HG03175 (cell line): ENCODE results near the gene RPS6KC1.
"Not testable (repeated sequence)": the region's sequence is repeated elsewhere in the genome, so short reads cannot be mapped to it uniquely, and the experiment has no call there.

Source experiments
- ATAC-seq: cut with Tn5 transposase; IDR thresholded peaks from one replicate; pipeline ENCODE4 v1.9.1; 2021; ENCODE audit warnings: mild to moderate bottlenecking, moderate library complexity; ENCODE audit not compliant: unreplicated experiment

The RPS6KC1 gene

GRCh38 chr1:213200630-213201029 is 149.6 kb downstream of the RPS6KC1 start:
- no peak for ATAC-seq

- ATAC-seq = no peak
Measured at GRCh38 chr1:213201380-213202155, 150.5 kb downstream of the RPS6KC1 start.

DNA sequence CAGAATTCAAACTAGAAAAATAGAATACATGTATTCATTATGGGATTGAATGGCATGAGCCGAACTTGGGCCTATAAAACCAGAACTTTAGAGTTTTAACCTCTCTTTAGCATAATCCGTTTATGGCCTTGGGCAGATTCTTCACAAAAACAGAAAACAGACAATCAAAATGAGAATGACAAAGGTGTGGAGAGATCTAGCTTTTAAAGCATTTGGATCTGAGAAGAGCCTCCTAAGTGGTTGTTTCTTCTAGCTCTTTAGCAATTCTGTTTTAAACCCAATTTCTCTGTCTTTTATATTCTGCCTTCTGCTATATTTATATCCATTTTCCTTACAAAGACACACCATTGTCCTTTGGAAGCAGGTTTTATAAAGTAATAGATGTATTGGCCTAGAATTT is 160.2 kb downstream of the RPS6KC1 start:
- ATAC-seq = no peak

DNA sequence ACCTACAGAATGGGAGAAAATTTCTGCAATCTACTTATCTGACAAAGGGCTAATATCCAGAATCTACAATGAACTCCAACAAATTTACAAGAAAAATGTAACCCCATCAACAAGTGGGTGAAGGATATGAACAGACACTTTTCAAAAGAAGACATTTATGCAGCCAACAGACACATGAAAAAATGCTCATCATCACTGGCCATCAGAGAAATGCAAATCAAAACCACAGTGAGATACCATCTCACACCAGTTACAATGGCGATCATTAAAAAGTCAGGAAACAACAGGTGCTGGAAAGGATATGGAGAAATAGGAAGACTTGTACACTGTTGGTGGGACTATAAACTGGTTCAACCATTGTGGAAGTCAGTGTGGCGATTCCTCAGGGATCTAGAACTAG is 168.0 kb downstream of the RPS6KC1 start:
- ATAC-seq = not testable (repeated sequence)

DNA sequence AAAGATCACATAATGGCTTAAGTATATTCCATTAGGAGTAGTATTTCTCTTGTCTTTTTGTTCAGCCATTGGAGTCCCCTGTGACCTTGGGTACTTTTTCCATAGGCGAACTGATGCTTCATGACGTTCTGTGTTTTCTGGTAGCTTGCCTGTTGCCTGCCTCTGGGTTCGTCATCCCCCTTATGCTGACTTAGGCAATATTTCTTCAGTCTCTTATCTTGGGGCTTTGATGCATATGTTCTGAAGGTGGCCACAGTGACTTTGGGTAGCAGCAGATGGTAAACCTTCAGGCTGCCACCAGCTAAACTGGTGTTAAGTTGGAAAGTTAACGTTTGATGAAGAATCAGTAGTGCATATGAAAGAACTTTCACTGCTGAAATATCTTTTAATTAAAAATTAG is 170.2 kb downstream of the RPS6KC1 start:
- no peak for ATAC-seq

GRCh38 chr1:213227458-213227857 is 176.4 kb downstream of the RPS6KC1 start:
- ATAC-seq = no peak

GRCh38 chr1:213231795-213232231 is 180.8 kb downstream of the RPS6KC1 start:
- no peak for ATAC-seq

- ATAC-seq = no peak
Measured at GRCh38 chr1:213242883-213243282, 191.8 kb downstream of the RPS6KC1 start.

DNA sequence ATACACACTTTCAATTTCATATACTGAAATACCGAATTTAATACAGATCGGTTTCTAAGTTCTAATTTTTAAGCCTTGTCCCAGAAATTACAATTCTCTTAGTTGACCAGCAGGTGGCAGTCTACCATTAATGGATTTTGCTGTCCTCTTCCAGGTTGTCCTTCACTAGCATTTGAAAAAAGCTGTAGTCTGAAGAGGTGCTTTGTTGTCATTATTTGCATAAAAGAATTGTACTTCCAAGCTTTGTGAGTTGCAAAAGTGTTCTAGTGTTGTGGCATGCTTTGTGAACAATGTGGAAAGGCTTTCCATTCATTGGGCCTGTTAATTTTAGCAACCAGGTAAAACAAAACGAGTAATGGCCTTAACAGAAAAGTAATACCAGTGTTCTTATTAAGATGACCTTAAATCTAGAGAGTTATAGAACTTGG is 193.6 kb downstream of the RPS6KC1 start:
- ATAC-seq = peak; percentile 70

DNA sequence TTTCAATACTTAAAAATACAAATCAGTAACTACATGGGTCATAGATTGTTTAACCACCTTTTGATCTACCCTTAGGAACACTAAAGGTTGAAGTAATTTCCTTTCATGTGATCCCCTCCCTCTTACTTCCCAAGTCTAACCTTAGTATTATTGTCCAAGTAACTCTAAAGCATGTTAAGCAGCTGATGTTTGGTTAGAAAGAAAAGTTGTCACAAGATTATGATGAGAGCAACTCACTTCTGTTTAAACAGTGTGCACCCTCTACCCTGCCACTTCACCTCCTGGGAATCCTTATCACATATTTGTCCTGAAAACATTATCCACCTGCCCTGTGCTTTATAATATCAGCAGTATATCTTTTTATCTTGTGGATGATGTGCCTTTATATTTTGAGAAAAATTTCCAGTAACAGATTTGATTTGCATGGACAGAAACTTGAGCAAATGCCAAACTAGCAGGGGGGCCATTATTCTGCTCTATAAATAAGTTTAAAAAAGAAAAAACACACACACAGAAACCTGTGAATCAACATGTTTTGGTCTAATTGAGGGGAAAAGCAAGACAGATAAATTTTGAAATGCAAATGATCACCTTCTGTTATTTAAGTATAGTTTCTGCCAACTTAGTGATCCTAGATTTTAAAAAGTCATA is 194.3 kb downstream of the RPS6KC1 start:
- no peak for ATAC-seq

DNA sequence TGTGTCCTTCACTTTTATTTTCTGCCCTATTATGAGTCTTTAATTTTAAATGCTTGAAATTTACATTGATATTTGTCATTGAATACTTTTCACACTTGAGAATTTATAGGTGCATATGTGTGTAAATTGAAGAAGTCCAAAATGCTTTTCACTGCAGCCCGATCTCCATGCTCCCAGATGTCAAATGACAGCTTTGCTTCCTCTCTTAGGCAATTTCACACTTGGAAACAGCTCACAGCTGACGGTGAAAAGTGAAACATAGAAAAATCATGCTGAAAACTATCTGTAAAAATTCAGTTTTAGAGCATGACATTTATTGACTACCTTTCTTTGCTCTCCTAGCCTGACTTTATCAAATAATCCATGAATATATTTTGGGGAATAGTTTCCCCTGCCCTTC is 196.0 kb downstream of the RPS6KC1 start:
- no peak for ATAC-seq

DNA sequence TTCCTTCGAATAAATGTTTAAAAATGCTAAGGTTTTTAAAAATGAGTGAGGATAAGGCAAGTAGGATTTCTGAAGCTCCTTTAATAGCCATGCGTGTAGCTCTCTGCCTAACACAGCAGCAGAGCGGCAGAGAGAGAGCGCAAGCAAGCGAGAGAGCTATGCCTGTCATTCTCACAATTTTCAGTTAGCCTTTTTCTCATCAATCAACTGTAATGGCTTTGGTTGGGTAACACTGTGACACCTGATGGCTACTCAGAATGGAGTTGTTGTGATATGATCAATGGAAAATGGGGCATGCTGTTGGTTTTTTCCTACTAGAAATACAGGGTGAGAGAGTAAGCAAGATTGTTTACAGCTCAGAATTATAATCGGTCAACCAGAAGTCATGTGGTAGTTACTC is 198.4 kb downstream of the RPS6KC1 start:
- ATAC-seq = no peak

DNA sequence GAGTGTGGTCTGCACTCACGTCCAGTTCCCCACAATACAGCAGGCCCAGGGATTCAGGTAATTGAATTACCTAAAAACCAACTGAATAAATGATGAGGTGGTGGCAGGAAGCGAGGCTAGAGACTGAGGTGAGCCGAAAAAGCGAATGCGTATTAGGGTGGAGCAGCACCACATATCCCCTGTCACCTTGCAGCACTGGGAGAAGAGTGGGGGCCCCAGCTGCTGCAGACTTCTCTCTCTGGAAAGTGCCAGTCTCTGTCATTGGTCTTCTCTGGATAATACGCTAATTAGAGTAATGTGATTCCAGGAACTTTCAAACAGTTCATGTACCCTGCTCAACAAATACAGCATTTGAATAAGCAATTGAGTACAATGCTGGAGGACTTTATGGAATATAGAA is 199.0 kb downstream of the RPS6KC1 start:
- no peak for ATAC-seq

DNA sequence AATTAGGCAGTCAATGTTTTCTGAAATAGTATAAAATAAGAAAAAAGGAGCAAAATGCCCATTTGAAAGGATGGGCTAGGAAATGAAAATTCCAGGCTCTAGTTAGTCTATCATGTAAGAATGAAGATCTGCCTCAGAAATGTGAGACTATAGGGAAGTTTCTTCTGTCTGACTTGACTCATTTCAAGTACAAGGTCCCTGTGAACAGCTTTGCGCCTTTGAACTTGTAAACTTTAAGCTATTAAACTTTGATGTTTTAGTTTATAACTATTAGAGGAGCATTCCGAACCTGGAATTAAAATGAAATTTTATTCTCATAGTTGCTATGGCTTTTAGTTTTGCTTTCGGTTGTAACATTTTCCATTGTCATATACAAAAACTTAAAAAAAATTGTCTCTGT is 199.4 kb downstream of the RPS6KC1 start:
- no peak for ATAC-seq

GRCh38 chr1:213251972-213252371 is 200.9 kb downstream of the RPS6KC1 start:
- no peak for ATAC-seq

GRCh38 chr1:213256438-213257087 is 205.5 kb downstream of the RPS6KC1 start:
- ATAC-seq = peak; percentile 79

- ATAC-seq = no peak
Measured at GRCh38 chr1:213260311-213261075, 209.5 kb downstream of the RPS6KC1 start.

DNA sequence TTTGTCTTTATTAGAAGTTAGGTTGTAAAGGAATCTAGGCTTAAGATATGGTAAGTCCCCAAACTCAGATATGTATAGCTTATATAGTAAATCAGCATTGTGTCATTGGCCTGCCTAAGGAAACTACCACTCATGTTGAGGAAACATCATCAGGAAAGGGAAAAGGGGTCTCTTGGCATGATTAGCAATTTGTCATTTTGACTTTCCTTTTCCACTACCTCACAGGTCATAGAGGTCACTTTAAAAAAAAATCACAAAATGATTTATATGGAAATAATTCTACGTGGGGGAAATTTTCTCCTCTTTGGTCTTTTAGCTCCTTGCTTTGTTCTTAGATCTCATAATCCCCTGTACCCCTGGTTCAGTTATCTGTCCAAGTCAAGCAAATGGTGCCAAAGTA is 213.5 kb downstream of the RPS6KC1 start:
- ATAC-seq = no peak

- ATAC-seq = no peak
Measured at GRCh38 chr1:213266983-213267772, 216.1 kb downstream of the RPS6KC1 start.

GRCh38 chr1:213268221-213268620 is 217.2 kb downstream of the RPS6KC1 start:
- no peak for ATAC-seq
